Measurements from ENCODE around the gene TINAGL1. TPM values are rescaled to one million over a fixed set of nuclear protein-coding genes. Genes with fewer than 3 reads are reported as not detected.

The TINAGL1 gene
- total and polyA plus RNA-seq, 2 of the 13 experiments (the other 11 are each of a cell fraction or from before 2014, with no cell fraction given): 24.7 to 76.8 TPM

- ChIA-PET POLR2A (interaction anchor here (2.1 kb wide), 1 partner anchor 20 kb away, joined by 4 read pairs; no protein-coding TSS in a partner anchor), CTCF (ENCODE audit: low intra/inter-chr PET ratio, low total read pairs) (no interaction called here)
- Histone ChIP-seq H3K79me2 (ENCODE audit: insufficient read depth, low read length) (no peaks in the 10 kb centered on the region), H2AFZ (ENCODE audit: low read length) (no peak overlapping the region), H3K9me3 (ENCODE audit: low read length) (no peaks in the 10 kb centered on the region), H3K9ac (ENCODE audit: insufficient read depth, low read depth, low read length) (no peak overlapping the region), H3K4me3 (replicated peaks in 1 of 3; ENCODE audit: insufficient read depth in 1 of 3, low read depth in 2 of 3, low read length in 3 of 3) (no peak overlapping the region), H3K27me3 (ENCODE audit: control insufficient read depth in 1 of 2, insufficient read depth in 2 of 2, low read length in 2 of 2) (no peaks in the 10 kb centered on the region; a peak in 1 of 5 replicates), H4K20me1 (ENCODE audit: insufficient read depth, low read length) (no peaks in the 10 kb centered on the region), H3K4me2 (ENCODE audit: low read depth, low read length) (no peak overlapping the region), H3K36me3 (replicated peaks in 1 of 2; ENCODE audit: control insufficient read depth in 1 of 2, insufficient read depth in 2 of 2, low read length in 2 of 2) (no peaks in the 10 kb centered on the region), H3K4me1 (ENCODE audit: insufficient read depth, low read length) (peaks cover 33% of the 10 kb centered on the region), H3K27ac (ENCODE audit: extremely low read length, insufficient read depth, low read length) (no peak overlapping the region)
- no TSS peak for BruUV-seq (replicated peaks)
- ATAC-seq (no peak), FAIRE-seq (no peak), DNase-seq (ENCODE audit: low spot score) (no peak)
- WGBS (ENCODE audit: low lambda C conversion rate): 56% methylated on average over 10 of the region's 10 CpGs
- intact Hi-C loops (cut with micrococcal nuclease; ENCODE audit: unreplicated experiment) (no loop called here), in situ Hi-C loops (cut with HindIII; ENCODE audit: extremely low pct_ligation_motif_present, low pct_unique_long_range_greater_than_20kb) (no loop called here)
- TF ChIP-seq ZNF564 (CRISPR knock-in tag; IDR thresholded peaks at IDR 0.05) (no peak), PLRG1 (conservative IDR thresholded peaks at IDR 0.05) (no peak), KLF13 (CRISPR knock-in tag; IDR thresholded peaks at IDR 0.05) (no peak), ZNF790 (CRISPR knock-in tag; IDR thresholded peaks at IDR 0.05; ENCODE audit: borderline replicate concordance) (no peak), SNAPC4 (CRISPR knock-in tag; IDR thresholded peaks at IDR 0.05) (no peak), MBD4 (IDR thresholded peaks at IDR 0.05; ENCODE audit: borderline replicate concordance, low read length) (no peak), ZNF292 (CRISPR knock-in tag; IDR thresholded peaks at IDR 0.05; ENCODE audit: borderline replicate concordance, low read depth) (no peak), ZNF337 (CRISPR knock-in tag; IDR thresholded peaks at IDR 0.05; ENCODE audit: borderline replicate concordance, low read depth) (no peak), SRY (CRISPR knock-in tag; IDR thresholded peaks at IDR 0.05) (no peak), U2AF2 (IDR thresholded peaks at IDR 0.05; ENCODE audit: low read depth, low read length) (no peak), RARG (CRISPR knock-in tag; IDR thresholded peaks at IDR 0.05; ENCODE audit: low read depth) (no peak), ATF1 (CRISPR knock-in tag; IDR thresholded peaks at IDR 0.05) (no peak), NFIC (IDR thresholded peaks at IDR 0.05; ENCODE audit: low read length) (no peak)
- TF ChIP-seq, protein P1, sequence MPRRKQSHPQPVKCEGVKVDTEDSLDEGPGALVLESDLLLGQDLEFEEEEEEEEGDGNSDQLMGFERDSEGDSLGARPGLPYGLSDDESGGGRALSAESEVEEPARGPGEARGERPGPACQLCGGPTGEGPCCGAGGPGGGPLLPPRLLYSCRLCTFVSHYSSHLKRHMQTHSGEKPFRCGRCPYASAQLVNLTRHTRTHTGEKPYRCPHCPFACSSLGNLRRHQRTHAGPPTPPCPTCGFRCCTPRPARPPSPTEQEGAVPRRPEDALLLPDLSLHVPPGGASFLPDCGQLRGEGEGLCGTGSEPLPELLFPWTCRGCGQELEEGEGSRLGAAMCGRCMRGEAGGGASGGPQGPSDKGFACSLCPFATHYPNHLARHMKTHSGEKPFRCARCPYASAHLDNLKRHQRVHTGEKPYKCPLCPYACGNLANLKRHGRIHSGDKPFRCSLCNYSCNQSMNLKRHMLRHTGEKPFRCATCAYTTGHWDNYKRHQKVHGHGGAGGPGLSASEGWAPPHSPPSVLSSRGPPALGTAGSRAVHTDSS (CRISPR knock-in tag; conservative IDR thresholded peaks at IDR 0.05): no peak
- TF ChIP-seq, protein P2, sequence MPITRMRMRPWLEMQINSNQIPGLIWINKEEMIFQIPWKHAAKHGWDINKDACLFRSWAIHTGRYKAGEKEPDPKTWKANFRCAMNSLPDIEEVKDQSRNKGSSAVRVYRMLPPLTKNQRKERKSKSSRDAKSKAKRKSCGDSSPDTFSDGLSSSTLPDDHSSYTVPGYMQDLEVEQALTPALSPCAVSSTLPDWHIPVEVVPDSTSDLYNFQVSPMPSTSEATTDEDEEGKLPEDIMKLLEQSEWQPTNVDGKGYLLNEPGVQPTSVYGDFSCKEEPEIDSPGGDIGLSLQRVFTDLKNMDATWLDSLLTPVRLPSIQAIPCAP (CRISPR knock-in tag; IDR thresholded peaks at IDR 0.05; ENCODE audit: low read depth): no peak
- TF ChIP-seq, protein P3, sequence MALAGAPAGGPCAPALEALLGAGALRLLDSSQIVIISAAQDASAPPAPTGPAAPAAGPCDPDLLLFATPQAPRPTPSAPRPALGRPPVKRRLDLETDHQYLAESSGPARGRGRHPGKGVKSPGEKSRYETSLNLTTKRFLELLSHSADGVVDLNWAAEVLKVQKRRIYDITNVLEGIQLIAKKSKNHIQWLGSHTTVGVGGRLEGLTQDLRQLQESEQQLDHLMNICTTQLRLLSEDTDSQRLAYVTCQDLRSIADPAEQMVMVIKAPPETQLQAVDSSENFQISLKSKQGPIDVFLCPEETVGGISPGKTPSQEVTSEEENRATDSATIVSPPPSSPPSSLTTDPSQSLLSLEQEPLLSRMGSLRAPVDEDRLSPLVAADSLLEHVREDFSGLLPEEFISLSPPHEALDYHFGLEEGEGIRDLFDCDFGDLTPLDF (CRISPR knock-in tag; IDR thresholded peaks at IDR 0.05): no peak
Measured at GRCh38 chr1:31531177-31531999, 44.9 kb upstream of the TINAGL1 start.

Measured in HepG2 (cell line).